GM12878 (cell line): Measurements from ENCODE around the gene CDC123. TPM values are rescaled to one million over a fixed set of nuclear protein-coding genes. Genes with fewer than 3 reads are reported as not detected.

Source experiments
- ATAC-seq: fragments of 200-7000 bp; cut with Tn5 transposase; 3 replicates; pipeline ENCODE4 v1.9.1; 2020; ENCODE audit warnings: mild to moderate bottlenecking, moderate library complexity
- BruUV-seq: library from RNA; stranded (reverse); fragments of 400-500 nt; replicated peaks from 2 replicates; lab custom pipeline; 2021; lab: Mats Ljungman, UMichigan
- CTCF ChIA-PET: fragments of 300-600 bp; sonication (Branson Sonifier 250); formaldehyde crosslinking; extraction: SDS; loops from one replicate; lab custom pipeline; 2021; ENCODE audit warnings: inconsistent platforms; lab: Yijun Ruan, JAX
- POLR2A ChIA-PET: fragments of 350-600 bp; formaldehyde crosslinking; extraction: SDS; loops from one replicate; lab custom pipeline; 2021; ENCODE audit warnings: inconsistent platforms; lab: Charles Lee
- RAD21 ChIA-PET: fragments of 300-600 bp; sonication (Branson Sonifier 250); formaldehyde crosslinking; loops from one replicate; lab custom pipeline; 2023; ENCODE audit warnings: antibody characterized with exemption; ENCODE audit not compliant: unreplicated experiment; lab: Charles Lee
- SMC1A ChIA-PET: fragments of 300-600 bp; sonication (Branson Sonifier 250); formaldehyde crosslinking; loops from one replicate; lab custom pipeline; 2023; ENCODE audit not compliant: unreplicated experiment, uncharacterized antibody; lab: Charles Lee
- DNase-seq: peaks from one replicate; pipeline ENCODE4 v3.0.0-alpha.2; 2011; ENCODE audit warnings: low read depth, low spot score
- FAIRE-seq: peaks from 3 replicates; lab custom pipeline; 2011; peaks lifted over from hg19 to GRCh38; lab: Jason Lieb, UNC
- H2AFZ ChIP-seq: 2 replicates; pipeline ENCODE4 v1.6.0; 2011; ENCODE audit warnings: low read depth, low read length, control low read depth; ENCODE audit not compliant: control insufficient read depth
- H3K27ac ChIP-seq: 2 replicates; pipeline ENCODE4 v1.5.1; 2011; ENCODE audit warnings: control low read depth; ENCODE audit not compliant: control insufficient read depth, insufficient read depth
- H3K27me3 ChIP-seq, 2 experiments: replicated peaks in 1 of 2; 2 replicates each; pipeline versions ENCODE4 v1.6.0 to v1.6.1; 2011; ENCODE audit warnings: low read length in 1 of 2; ENCODE audit not compliant: control insufficient read depth in 2 of 2, insufficient read depth in 2 of 2
- H3K36me3 ChIP-seq, 2 experiments: 2 replicates each; pipeline ENCODE4 v1.5.1; 2011; ENCODE audit warnings: low read length in 1 of 2; ENCODE audit not compliant: control insufficient read depth in 2 of 2, insufficient read depth in 2 of 2
- H3K4me1 ChIP-seq: 2 replicates; pipeline ENCODE4 v1.6.1; 2011; ENCODE audit warnings: mild to moderate bottlenecking, low read length, moderate library complexity, mixed read lengths; ENCODE audit not compliant: control insufficient read depth, insufficient read depth
- H3K4me2 ChIP-seq: 2 replicates; pipeline ENCODE4 v1.6.0; 2011; ENCODE audit warnings: control low read depth; ENCODE audit not compliant: control insufficient read depth, insufficient read depth
- H3K4me3 ChIP-seq: fragments of 200-600 bp; sonication (generic); 2 replicates; pipeline ENCODE4 v1.5.1; 2016
- H3K79me2 ChIP-seq: 2 replicates; pipeline ENCODE4 v1.6.0; 2011; ENCODE audit warnings: low read length; ENCODE audit not compliant: control insufficient read depth, insufficient read depth
- H3K9ac ChIP-seq: 2 replicates; pipeline ENCODE4 v1.8.0; 2011; ENCODE audit warnings: low read length, control low read depth, mixed read lengths; ENCODE audit not compliant: control insufficient read depth, insufficient read depth
- H3K9me3 ChIP-seq: replicated peaks from 3 replicates; pipeline ENCODE4 v1.5.1; 2011; ENCODE audit warnings: mild to moderate bottlenecking, low read length; ENCODE audit not compliant: control insufficient read depth, insufficient read depth
- H4K20me1 ChIP-seq: 2 replicates; pipeline ENCODE4 v1.6.0; 2011; ENCODE audit not compliant: control insufficient read depth, insufficient read depth
- CHD1 ChIP-seq: IDR thresholded peaks from 2 replicates; pipeline ENCODE4 v1.6.1; 2012; ENCODE audit warnings: low read depth, low read length, improper control_type of control experiment
- ETV6 ChIP-seq, 2 experiments: fragments of 450-650 bp in 1 of 2; IDR thresholded peaks in 1 of 2; conservative IDR thresholded peaks in 1 of 2; 2 replicates each; pipeline ENCODE4 v1.6.1; 2014; ENCODE audit warnings: antibody characterized with exemption in 1 of 2, borderline replicate concordance in 1 of 2, low read depth in 1 of 2, mild to moderate bottlenecking in 1 of 2, moderate library complexity in 1 of 2
- IKZF1 ChIP-seq: fragments of 450-650 bp; conservative IDR thresholded peaks from 2 replicates; pipeline ENCODE4 v1.6.1; 2017; ENCODE audit warnings: antibody characterized with exemption, mild to moderate bottlenecking
- IRF5 ChIP-seq: fragments of 450-650 bp; IDR thresholded peaks from 2 replicates; pipeline ENCODE4 v1.6.1; 2017; ENCODE audit warnings: borderline replicate concordance
- NFYA ChIP-seq: IDR thresholded peaks from 2 replicates; pipeline ENCODE4 v1.6.1; 2011; ENCODE audit warnings: low read depth, mild to moderate bottlenecking, low read length, improper control_type of control experiment, borderline replicate concordance
- POLR2AphosphoS2 ChIP-seq: IDR thresholded peaks from 2 replicates; pipeline ENCODE4 v1.6.1; 2011; ENCODE audit warnings: low read depth, mild to moderate bottlenecking, low read length, improper control_type of control experiment, moderate library complexity
- SREBF1 ChIP-seq: IDR thresholded peaks from 2 replicates; pipeline ENCODE4 v1.6.1; 2012; ENCODE audit warnings: mild to moderate bottlenecking, low read length
- SRF ChIP-seq, 2 experiments: IDR thresholded peaks; 2 replicates each; pipeline ENCODE4 v1.6.1; 2011; ENCODE audit warnings: low read depth in 2 of 2, low read length in 2 of 2, mild to moderate bottlenecking in 1 of 2, moderate library complexity in 1 of 2
- SUPT20H ChIP-seq: IDR thresholded peaks from 2 replicates; pipeline ENCODE4 v1.6.1; 2011; ENCODE audit warnings: low read depth, mild to moderate bottlenecking, low read length, moderate library complexity, borderline replicate concordance; ENCODE audit not compliant: control insufficient read depth
- WGBS: methylation state at CpG from one replicate; pipeline ENCODE4 v1.1.6; 2016; ENCODE audit warnings: low lambda C conversion rate; ENCODE audit not compliant: insufficient replicate concordance, insufficient coverage; ENCODE audit errors: missing lambda C conversion rate; 5-methylcytosine and 5-hydroxymethylcytosine counted together
- in situ Hi-C: fragments of 300-500 bp; cut with MboI; formaldehyde crosslinking; loops from 9 replicates; pipeline ENCODE4 v1.14.3; 2018; ENCODE audit warnings: mixed read lengths
- intact Hi-C: fragments of 100-400 bp; cut with micrococcal nuclease; formaldehyde crosslinking; loops from one replicate; pipeline ENCODE4 v1.14.2; 2022; ENCODE audit not compliant: unreplicated experiment
- polyA plus RNA-seq, 11 experiments: library from polyadenylated mRNA; depleted of rRNA in 4 of 11; unstranded in 6 of 11; stranded (reverse) in 5 of 11; fragments of >200 nt; fragmentation: Nextera tagmentation in 4 of 11; fragmentation: Illumina TruSeq in 1 of 11; extraction: Ambion mirVana in 4 of 11; extraction: Trizol in 1 of 11; gene quantifications; 1 replicate in 1 of 11; 2 replicates in 10 of 11; pipeline versions ENCODE4 v1.2.1 to v1.2.3, GENCODE V29; 2011 to 2016; ENCODE audit warnings: inconsistent platforms in 2 of 11, missing spikeins in 2 of 11, low read depth in 1 of 11
- total RNA-seq, 4 experiments: library from RNA; depleted of rRNA in 3 of 4; stranded (reverse); fragments of >200 nt in 3 of 4; fragmentation: Illumina TruSeq in 1 of 4; extraction: Trizol in 1 of 4; gene quantifications; 2 replicates each; pipeline versions ENCODE4 v1.2.1 to v1.2.3, GENCODE V29; 2013 to 2021
- TF ChIP-seq, protein P1 (sequence below), 3 experiments: IDR thresholded peaks in 2 of 3; conservative IDR thresholded peaks in 1 of 3; 2 replicates each; pipeline ENCODE4 v1.5.1; 2011; ENCODE audit warnings: low read depth in 3 of 3, low read length in 3 of 3, mild to moderate bottlenecking in 3 of 3, control low read depth in 2 of 3, moderate library complexity in 2 of 3, inconsistent platforms in 1 of 3, mixed read lengths in 1 of 3; ENCODE audit not compliant: control insufficient read depth in 2 of 3, insufficient read depth in 1 of 3; ENCODE audit errors: extremely low read depth in 1 of 3
- TF ChIP-seq, protein P2 (sequence below): fragments of 450-650 bp; IDR thresholded peaks from 2 replicates; pipeline ENCODE4 v1.6.1; 2017; ENCODE audit warnings: mild to moderate bottlenecking, moderate library complexity

The CDC123 gene
- total and polyA plus RNA-seq, 10 of the 15 experiments (the other 5 are each of a cell fraction or from before 2014, with no cell fraction given) = 128 to 360 (median 209) TPM

- H3K27me3 ChIP-seq = no peaks in the 10 kb centered on the region
- CTCF ChIA-PET = interaction anchor here (1.2 to 1.6 kb wide), 4 partner anchors 49 to 933 kb away, joined by 3 read pairs; partner anchors contain the start of gene OPTN
- POLR2A ChIA-PET = no interaction called here
Measured at GRCh38 chr10:12165999-12166775, 29.8 kb upstream of the CDC123 start.

More at GRCh38 chr10:12165999-12166775, 29.8 kb upstream of the CDC123 start:
- in situ Hi-C loops (no loop called here), intact Hi-C loops (no loop called here)
- ChIA-PET SMC1A (interaction anchor here (0.9 kb wide), 1 partner anchor 13 kb away, joined by 3 read pairs; no protein-coding TSS in a partner anchor), RAD21 (no interaction called here)
- TF ChIP-seq IRF5 = no peak
- TF ChIP-seq, protein P1, sequence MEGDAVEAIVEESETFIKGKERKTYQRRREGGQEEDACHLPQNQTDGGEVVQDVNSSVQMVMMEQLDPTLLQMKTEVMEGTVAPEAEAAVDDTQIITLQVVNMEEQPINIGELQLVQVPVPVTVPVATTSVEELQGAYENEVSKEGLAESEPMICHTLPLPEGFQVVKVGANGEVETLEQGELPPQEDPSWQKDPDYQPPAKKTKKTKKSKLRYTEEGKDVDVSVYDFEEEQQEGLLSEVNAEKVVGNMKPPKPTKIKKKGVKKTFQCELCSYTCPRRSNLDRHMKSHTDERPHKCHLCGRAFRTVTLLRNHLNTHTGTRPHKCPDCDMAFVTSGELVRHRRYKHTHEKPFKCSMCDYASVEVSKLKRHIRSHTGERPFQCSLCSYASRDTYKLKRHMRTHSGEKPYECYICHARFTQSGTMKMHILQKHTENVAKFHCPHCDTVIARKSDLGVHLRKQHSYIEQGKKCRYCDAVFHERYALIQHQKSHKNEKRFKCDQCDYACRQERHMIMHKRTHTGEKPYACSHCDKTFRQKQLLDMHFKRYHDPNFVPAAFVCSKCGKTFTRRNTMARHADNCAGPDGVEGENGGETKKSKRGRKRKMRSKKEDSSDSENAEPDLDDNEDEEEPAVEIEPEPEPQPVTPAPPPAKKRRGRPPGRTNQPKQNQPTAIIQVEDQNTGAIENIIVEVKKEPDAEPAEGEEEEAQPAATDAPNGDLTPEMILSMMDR (IDR thresholded peaks at IDR 0.05 in 2 of 3, conservative IDR thresholded peaks at IDR 0.05 in 1 of 3; ENCODE audit: control insufficient read depth in 2 of 3, extremely low read depth in 1 of 3, insufficient read depth in 1 of 3, low read depth in 3 of 3, low read length in 3 of 3) = no peak
- TF ChIP-seq SUPT20H = no peak
- TF ChIP-seq, protein P2, sequence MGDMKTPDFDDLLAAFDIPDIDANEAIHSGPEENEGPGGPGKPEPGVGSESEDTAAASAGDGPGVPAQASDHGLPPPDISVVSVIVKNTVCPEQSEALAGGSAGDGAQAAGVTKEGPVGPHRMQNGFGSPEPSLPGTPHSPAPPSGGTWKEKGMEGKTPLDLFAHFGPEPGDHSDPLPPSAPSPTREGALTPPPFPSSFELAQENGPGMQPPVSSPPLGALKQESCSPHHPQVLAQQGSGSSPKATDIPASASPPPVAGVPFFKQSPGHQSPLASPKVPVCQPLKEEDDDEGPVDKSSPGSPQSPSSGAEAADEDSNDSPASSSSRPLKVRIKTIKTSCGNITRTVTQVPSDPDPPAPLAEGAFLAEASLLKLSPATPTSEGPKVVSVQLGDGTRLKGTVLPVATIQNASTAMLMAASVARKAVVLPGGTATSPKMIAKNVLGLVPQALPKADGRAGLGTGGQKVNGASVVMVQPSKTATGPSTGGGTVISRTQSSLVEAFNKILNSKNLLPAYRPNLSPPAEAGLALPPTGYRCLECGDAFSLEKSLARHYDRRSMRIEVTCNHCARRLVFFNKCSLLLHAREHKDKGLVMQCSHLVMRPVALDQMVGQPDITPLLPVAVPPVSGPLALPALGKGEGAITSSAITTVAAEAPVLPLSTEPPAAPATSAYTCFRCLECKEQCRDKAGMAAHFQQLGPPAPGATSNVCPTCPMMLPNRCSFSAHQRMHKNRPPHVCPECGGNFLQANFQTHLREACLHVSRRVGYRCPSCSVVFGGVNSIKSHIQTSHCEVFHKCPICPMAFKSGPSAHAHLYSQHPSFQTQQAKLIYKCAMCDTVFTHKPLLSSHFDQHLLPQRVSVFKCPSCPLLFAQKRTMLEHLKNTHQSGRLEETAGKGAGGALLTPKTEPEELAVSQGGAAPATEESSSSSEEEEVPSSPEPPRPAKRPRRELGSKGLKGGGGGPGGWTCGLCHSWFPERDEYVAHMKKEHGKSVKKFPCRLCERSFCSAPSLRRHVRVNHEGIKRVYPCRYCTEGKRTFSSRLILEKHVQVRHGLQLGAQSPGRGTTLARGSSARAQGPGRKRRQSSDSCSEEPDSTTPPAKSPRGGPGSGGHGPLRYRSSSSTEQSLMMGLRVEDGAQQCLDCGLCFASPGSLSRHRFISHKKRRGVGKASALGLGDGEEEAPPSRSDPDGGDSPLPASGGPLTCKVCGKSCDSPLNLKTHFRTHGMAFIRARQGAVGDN = no peak
- TF ChIP-seq CHD1 = no peak
- TF ChIP-seq IKZF1 = no peak
- no peak for TF ChIP-seq SRF (IDR thresholded peaks at IDR 0.05; ENCODE audit: low read depth in 2 of 2, low read length in 2 of 2)
- TF ChIP-seq ETV6 (conservative IDR thresholded peaks at IDR 0.05 in 1 of 2, IDR thresholded peaks at IDR 0.05 in 1 of 2; ENCODE audit: borderline replicate concordance in 1 of 2, low read depth in 1 of 2) = no peak
- TF ChIP-seq NFYA = no peak
- TF ChIP-seq SREBF1 = no peak
- TF ChIP-seq POLR2AphosphoS2 = no peak
- FAIRE-seq = no peak
- Histone ChIP-seq H2AFZ (no peak overlapping the region), H4K20me1 (no peaks in the 10 kb centered on the region), H3K4me1 (no peaks in the 10 kb centered on the region), H3K9me3 (no peaks in the 10 kb centered on the region), H3K79me2 (no peaks in the 10 kb centered on the region), H3K36me3 (peaks cover 17 to 31% of the 10 kb centered on the region in 2 experiments), H3K9ac (no peak overlapping the region), H3K4me3 (no peak overlapping the region), H3K27ac (no peak overlapping the region), H3K4me2 (no peak overlapping the region)
- ATAC-seq = no peak
- BruUV-seq = no TSS peak
- WGBS = 97% methylated on average over 6 of the region's 6 CpGs
- no peak for DNase-seq
